Activated T-helper 1 cell treated with anti-CD3 and anti-CD28 coated beads, Interleukin-12 subunit alpha, Interleukin-12 subunit beta, Interleukin-2, Interleukin-4 antibody, amounts not matched to agents 30 ng/mL and 10 ng/mL and 1 ng/mL, durations not matched to agents 14 hours and 24 hours and 36 hours (primary cell): Measurements from ENCODE around the gene SCD5. TPM values are rescaled to one million over a fixed set of nuclear protein-coding genes. Genes with fewer than 3 reads are reported as not detected.

ENCODE experiments used
- DNase-seq: peaks from one replicate; pipeline ENCODE4 v3.0.0; 2021; ENCODE audit warnings: low spot score
- H3K27ac Mint-ChIP-seq: one replicate; pipeline ENCODE4 v1.8.0; 2021; ENCODE audit warnings: mild to moderate bottlenecking, mixed read lengths
- H3K27me3 Mint-ChIP-seq: one replicate; pipeline ENCODE4 v1.8.0; 2022; ENCODE audit warnings: mild to moderate bottlenecking, moderate library complexity, mixed read lengths; ENCODE audit not compliant: insufficient read depth
- H3K36me3 Mint-ChIP-seq: one replicate; pipeline ENCODE4 v1.8.0; 2021; ENCODE audit warnings: low read depth, mixed read lengths
- H3K4me1 Mint-ChIP-seq: one replicate; pipeline ENCODE4 v1.8.0; 2021; ENCODE audit warnings: low read depth, mixed read lengths
- H3K4me3 Mint-ChIP-seq: one replicate; pipeline ENCODE4 v1.8.0; 2021; ENCODE audit warnings: mild to moderate bottlenecking, moderate library complexity, mixed read lengths
- H3K9me3 Mint-ChIP-seq: one replicate; pipeline ENCODE4 v1.8.0; 2021; ENCODE audit warnings: mixed read lengths
- intact Hi-C: fragments of 100-400 bp; cut with micrococcal nuclease; formaldehyde crosslinking; loops from one replicate; pipeline ENCODE4 v1.15.1; 2024
- total RNA-seq: library from RNA; stranded (reverse); gene quantifications from 2 replicates; pipeline ENCODE4 v1.2.3, GENCODE V29; 2022

The SCD5 gene
- total RNA-seq, 1 donor from 2014 or later, result 0.70 TPM

GRCh38 chr4:82789025-82789776, 9.4 kb downstream of the SCD5 start:
- intact Hi-C loops, result no loop called here
- H3K4me1 Mint-ChIP-seq, result no peaks in the 10 kb centered on the region
- H3K27me3 Mint-ChIP-seq, result peaks cover 26% of the 10 kb centered on the region
- no peaks in the 10 kb centered on the region for H3K36me3 Mint-ChIP-seq
- H3K4me3 Mint-ChIP-seq, result no peak overlapping the region
- H3K9me3 Mint-ChIP-seq, result no peaks in the 10 kb centered on the region
- no peak overlapping the region for H3K27ac Mint-ChIP-seq
- no peak for DNase-seq

DNA sequence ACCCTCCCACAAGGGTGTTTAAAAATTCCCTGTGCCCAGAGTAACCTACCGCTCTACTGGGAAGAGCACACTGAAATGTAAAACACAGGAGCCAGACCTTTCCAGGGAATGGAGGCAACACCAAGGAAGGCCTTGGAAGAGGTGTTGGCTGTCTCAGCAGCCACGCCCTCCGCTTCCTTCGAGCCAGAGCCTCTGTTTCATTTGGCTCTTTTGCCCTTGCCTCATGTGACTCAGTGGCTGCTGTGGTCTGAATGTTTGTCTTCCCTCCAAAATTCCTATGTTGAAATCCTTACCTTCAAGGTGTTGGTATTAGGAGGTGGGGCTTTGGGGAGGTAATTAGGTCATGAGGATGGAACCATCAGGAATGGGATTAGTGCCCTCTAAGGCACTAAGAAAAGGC, 11.3 kb downstream of the SCD5 start:
- Mint-ChIP-seq H3K27me3 (peaks cover 14% of the 10 kb centered on the region), H3K4me3 (no peak overlapping the region), H3K27ac (no peak overlapping the region), H3K9me3 (no peaks in the 10 kb centered on the region), H3K36me3 (no peaks in the 10 kb centered on the region), H3K4me1 (no peaks in the 10 kb centered on the region)
- intact Hi-C loops, result no loop called here
- no peak for DNase-seq

DNA sequence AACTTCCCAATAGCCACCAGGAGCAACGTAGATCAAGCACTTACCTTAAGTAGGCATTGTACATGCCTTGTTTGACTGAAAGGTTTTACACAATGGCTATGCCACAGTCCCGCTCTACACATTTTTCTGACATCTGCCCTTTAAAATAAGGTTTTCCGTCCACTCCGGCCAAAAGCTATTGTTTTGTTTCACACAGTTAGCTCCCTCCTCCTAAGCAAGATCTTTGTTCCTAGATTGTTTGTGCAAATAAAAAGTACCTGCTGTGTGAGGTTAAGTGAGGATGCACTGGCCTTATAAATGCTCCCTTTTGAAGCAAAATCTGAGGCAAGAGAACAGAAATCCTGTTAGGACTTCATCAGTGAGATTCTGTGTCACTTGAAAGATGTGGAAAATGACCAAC, 11.8 kb downstream of the SCD5 start:
- intact Hi-C loops, result no loop called here
- Mint-ChIP-seq H3K4me1 (no peaks in the 10 kb centered on the region), H3K27ac (no peak overlapping the region), H3K9me3 (no peaks in the 10 kb centered on the region), H3K36me3 (no peaks in the 10 kb centered on the region), H3K4me3 (no peak overlapping the region), H3K27me3 (peaks cover 14% of the 10 kb centered on the region)
- no peak for DNase-seq

DNA sequence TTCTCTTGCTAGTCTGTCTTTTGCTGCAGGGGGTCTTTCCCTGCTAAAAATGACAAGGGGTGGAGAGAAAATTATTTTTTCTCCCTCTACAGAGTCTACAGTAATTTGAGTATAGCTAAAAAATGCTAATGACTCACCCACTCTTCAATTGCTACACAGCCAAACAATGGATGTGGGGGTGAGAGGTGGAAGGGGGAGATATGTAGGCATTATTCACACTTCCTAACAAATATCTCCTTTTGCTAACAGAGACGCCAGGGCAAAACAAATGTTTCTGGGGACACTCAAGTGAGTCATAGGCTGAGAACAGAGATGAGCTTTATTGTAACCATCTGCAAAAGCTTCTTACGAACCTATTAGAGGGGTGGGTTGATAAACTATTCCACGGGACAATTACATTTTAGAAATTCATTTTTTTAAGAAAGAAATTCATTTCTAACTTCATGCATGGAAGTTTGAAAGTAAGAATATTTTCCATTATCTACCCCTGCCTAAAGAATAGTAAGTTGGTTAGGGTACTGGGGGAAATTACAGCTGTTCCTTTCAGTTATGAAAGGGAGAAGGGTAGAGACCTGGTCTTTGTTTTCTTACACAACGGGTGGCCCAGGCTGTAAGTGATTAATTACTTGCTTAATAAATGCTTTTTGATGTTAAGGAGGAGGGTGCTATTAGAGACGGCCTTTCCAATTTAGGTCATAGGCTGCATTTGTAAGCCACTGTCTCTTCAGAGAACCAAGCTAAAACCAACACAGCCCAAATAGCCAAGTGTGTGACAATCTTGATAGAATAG, 12.8 kb downstream of the SCD5 start:
- Mint-ChIP-seq H3K36me3 (no peaks in the 10 kb centered on the region), H3K4me3 (no peak overlapping the region), H3K4me1 (no peaks in the 10 kb centered on the region), H3K27ac (no peak overlapping the region), H3K9me3 (no peaks in the 10 kb centered on the region), H3K27me3 (peaks cover 14% of the 10 kb centered on the region)
- no peak for DNase-seq
- intact Hi-C loops, result no loop called here

- no peaks in the 10 kb centered on the region for H3K36me3 Mint-ChIP-seq
- no peak overlapping the region for H3K4me3 Mint-ChIP-seq
- no peaks in the 10 kb centered on the region for H3K9me3 Mint-ChIP-seq
- peaks cover 15% of the 10 kb centered on the region for H3K27me3 Mint-ChIP-seq
- DNase-seq, result no peak
- H3K4me1 Mint-ChIP-seq, result no peaks in the 10 kb centered on the region
- no peak overlapping the region for H3K27ac Mint-ChIP-seq
- intact Hi-C loops, result no loop called here
These were observed 13.7 kb downstream of the SCD5 start for GRCh38 chr4:82784681-82785610.

DNA sequence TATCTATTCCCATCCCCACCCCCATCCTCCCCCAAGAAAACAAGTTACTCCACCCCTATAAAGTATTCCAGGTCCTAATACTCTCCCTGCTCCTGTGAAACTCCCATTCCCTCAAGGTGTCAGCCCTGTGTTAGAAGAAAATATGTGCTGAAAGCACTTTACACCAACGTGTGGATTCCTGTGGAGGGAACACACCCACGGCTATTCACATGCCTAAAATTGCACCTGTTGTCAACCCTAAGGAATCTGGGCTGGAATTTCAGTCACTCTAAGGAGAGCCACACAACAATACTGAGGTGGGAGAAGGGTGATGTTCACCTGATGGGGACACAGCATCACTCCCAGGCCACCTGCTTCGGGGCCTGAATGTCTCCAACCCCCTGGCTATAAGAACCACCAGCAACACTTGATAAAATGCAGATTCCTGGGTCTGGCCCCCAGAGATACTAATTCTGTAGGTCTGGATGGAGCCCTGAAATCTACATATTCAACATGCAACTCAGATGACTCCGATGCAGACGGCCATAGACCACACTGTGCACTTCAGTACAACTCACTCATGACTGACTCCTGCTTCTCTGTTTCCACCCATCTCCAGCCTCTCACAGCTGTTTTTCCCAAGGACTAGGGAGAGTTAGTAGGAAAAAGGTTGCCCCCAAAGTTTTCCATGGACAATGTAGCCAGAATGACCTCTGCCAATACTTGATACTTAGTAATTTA, 15.8 kb downstream of the SCD5 start:
- Mint-ChIP-seq H3K9me3 (no peaks in the 10 kb centered on the region), H3K36me3 (no peaks in the 10 kb centered on the region)

GRCh38 chr4:82780752-82781231, 17.8 kb downstream of the SCD5 start:
- Mint-ChIP-seq H3K27ac (no peak overlapping the region), H3K9me3 (no peaks in the 10 kb centered on the region), H3K4me3 (no peak overlapping the region), H3K27me3 (peaks cover 11% of the 10 kb centered on the region), H3K4me1 (no peaks in the 10 kb centered on the region), H3K36me3 (no peaks in the 10 kb centered on the region)
- no peak for DNase-seq
- intact Hi-C loops, result no loop called here

More for the DNA sequence above, 15.8 kb downstream of the SCD5 start:
- Mint-ChIP-seq H3K4me3 (no peak overlapping the region), H3K4me1 (no peaks in the 10 kb centered on the region), H3K27ac (no peak overlapping the region), H3K27me3 (peaks cover 12% of the 10 kb centered on the region)
- DNase-seq, result no peak
- intact Hi-C loops, result no loop called here

DNA sequence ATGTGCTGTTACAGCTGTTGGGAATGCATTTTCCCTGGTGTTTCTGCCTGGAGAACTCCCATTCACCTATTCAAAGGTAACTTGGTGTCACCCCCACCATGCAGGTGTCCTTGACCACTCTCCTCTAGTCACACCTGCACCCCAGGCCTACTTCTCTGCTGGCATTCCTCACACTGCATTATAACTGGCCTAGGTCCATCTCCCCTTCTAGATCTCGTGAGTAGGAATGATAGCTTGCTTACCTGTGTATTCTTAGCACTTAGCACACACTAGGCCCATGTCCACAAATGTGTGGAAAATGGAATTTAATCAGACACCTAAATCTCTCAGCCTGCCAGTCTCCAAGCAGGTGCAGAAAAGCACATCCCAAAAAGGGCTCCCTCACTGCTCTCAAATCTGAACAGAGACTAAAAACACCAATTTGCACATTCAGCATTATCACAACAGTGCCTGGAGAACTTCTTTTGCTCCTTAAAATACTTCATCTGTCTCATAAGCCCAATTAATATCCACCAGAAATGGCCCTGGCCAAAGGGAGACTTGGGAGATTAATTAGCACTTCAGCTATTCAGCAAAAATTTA, 18.3 kb downstream of the SCD5 start:
- Mint-ChIP-seq H3K27me3 (peaks cover 8% of the 10 kb centered on the region), H3K9me3 (no peaks in the 10 kb centered on the region), H3K4me3 (no peak overlapping the region), H3K36me3 (no peaks in the 10 kb centered on the region), H3K4me1 (no peaks in the 10 kb centered on the region), H3K27ac (no peak overlapping the region)
- DNase-seq, result no peak
- intact Hi-C loops, result no loop called here

GRCh38 chr4:82779032-82779431, 19.6 kb downstream of the SCD5 start:
- H3K27me3 Mint-ChIP-seq, result peaks cover 4% of the 10 kb centered on the region
- intact Hi-C loops, result no loop called here
- no peak for DNase-seq
- no peaks in the 10 kb centered on the region for H3K36me3 Mint-ChIP-seq
- no peak overlapping the region for H3K4me3 Mint-ChIP-seq
- no peaks in the 10 kb centered on the region for H3K9me3 Mint-ChIP-seq
- H3K27ac Mint-ChIP-seq, result no peak overlapping the region
- no peaks in the 10 kb centered on the region for H3K4me1 Mint-ChIP-seq

GRCh38 chr4:82777857-82778525, 20.6 kb downstream of the SCD5 start:
- H3K9me3 Mint-ChIP-seq, result no peaks in the 10 kb centered on the region
- intact Hi-C loops, result no loop called here
- H3K36me3 Mint-ChIP-seq, result no peaks in the 10 kb centered on the region

DNA sequence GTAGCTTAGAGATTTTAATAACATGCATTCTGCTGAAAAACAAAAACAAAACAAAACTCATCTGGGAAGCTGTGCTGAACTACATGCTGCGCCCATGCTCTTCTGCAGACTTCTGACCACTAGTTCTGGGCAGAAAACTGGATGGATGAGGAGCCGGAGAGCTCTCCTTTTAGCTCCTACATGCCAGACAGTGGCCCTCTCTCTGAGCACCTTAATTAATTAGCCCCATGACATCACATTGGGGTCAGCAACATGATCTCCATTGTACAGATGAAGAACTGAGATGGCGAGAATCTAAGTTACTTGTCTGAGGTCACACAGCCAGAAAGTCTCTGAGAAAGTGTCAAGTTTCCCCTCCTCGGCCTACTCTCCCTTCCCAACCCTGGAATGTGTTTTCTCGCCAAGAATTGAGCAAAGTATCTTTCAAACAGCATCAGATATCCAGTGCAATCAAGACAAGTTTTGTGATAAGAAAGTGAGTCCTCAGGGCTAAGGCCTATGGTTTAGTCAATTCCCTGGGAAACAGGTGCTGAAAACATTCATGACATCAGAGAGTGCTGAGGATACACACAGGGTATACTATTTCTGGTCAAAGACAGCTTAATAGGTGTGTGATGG, 21.6 kb downstream of the SCD5 start:
- no peak for DNase-seq
- no peaks in the 10 kb centered on the region for H3K36me3 Mint-ChIP-seq
- H3K4me1 Mint-ChIP-seq, result no peaks in the 10 kb centered on the region
- no peak overlapping the region for H3K27ac Mint-ChIP-seq
- intact Hi-C loops, result no loop called here
- no peak overlapping the region for H3K4me3 Mint-ChIP-seq
- peaks cover 6% of the 10 kb centered on the region for H3K27me3 Mint-ChIP-seq
- no peaks in the 10 kb centered on the region for H3K9me3 Mint-ChIP-seq

More at GRCh38 chr4:82777857-82778525, 20.6 kb downstream of the SCD5 start:
- no peaks in the 10 kb centered on the region for H3K4me1 Mint-ChIP-seq
- no peak for DNase-seq
- H3K27ac Mint-ChIP-seq, result no peak overlapping the region
- no peak overlapping the region for H3K4me3 Mint-ChIP-seq
- H3K27me3 Mint-ChIP-seq, result peaks cover 5% of the 10 kb centered on the region
